NB4 (cell line): Measurements from ENCODE around the gene REEP6.

Source experiments
- POLR2A ChIP-seq: IDR thresholded peaks from 2 replicates; pipeline ENCODE4 v1.6.1; 2011; ENCODE audit warnings: mild to moderate bottlenecking; ENCODE audit not compliant: insufficient read length; ENCODE audit errors: extremely low read depth
- TF ChIP-seq, protein P1 (sequence below): IDR thresholded peaks from one replicate; pipeline ENCODE4 v1.5.1; 2012; ENCODE audit warnings: low read depth, low read length
- TF ChIP-seq, protein P2 (sequence below): IDR thresholded peaks from 2 replicates; pipeline ENCODE4 v1.6.1; 2011; ENCODE audit warnings: low read depth, low read length

DNA sequence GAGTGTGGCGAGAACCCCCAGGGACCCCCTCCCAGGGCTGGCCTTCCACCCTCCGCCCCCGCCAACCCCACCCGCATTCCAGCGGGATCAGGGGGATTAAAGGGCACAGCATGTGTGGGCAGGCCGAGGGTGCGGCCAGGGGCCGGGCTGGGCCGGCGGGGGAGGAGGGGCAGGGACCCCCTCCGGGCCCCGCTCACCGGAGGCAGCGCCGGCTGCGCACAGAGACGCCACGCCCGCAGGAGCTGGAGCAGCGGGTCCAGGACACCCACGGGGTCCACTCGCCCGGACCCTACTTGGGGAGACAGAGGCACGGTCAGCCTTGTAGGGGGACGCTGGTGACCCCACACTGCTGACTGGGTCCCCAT is 19.4 kb downstream of the REEP6 start:
- TF ChIP-seq, protein P1, sequence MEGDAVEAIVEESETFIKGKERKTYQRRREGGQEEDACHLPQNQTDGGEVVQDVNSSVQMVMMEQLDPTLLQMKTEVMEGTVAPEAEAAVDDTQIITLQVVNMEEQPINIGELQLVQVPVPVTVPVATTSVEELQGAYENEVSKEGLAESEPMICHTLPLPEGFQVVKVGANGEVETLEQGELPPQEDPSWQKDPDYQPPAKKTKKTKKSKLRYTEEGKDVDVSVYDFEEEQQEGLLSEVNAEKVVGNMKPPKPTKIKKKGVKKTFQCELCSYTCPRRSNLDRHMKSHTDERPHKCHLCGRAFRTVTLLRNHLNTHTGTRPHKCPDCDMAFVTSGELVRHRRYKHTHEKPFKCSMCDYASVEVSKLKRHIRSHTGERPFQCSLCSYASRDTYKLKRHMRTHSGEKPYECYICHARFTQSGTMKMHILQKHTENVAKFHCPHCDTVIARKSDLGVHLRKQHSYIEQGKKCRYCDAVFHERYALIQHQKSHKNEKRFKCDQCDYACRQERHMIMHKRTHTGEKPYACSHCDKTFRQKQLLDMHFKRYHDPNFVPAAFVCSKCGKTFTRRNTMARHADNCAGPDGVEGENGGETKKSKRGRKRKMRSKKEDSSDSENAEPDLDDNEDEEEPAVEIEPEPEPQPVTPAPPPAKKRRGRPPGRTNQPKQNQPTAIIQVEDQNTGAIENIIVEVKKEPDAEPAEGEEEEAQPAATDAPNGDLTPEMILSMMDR: no peak
- TF ChIP-seq, protein P2, sequence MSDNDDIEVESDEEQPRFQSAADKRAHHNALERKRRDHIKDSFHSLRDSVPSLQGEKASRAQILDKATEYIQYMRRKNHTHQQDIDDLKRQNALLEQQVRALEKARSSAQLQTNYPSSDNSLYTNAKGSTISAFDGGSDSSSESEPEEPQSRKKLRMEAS: no peak
- no peak for TF ChIP-seq POLR2A
